Body of pancreas (tissue), 4 donors: ENCODE measurements around the gene CBS.

Experiments
- POLR2A ChIP-seq, 3 donors: fragments of 450-650 bp; IDR thresholded peaks; one replicate each; pipeline ENCODE4 v1.6.1; 2016; ENCODE audit warnings: antibody characterized with exemption in 3 of 3, mild to moderate bottlenecking in 2 of 3
- TF ChIP-seq, protein P1 (sequence below), 7 experiments: fragments of 450-650 bp in 4 of 7; fragments of 200-600 bp in 3 of 7; sonication (generic) in 3 of 7; IDR thresholded peaks; one replicate each; pipeline ENCODE4 v1.5.1; 2016 to 2019; ENCODE audit warnings: antibody characterized with exemption in 7 of 7

DNA sequence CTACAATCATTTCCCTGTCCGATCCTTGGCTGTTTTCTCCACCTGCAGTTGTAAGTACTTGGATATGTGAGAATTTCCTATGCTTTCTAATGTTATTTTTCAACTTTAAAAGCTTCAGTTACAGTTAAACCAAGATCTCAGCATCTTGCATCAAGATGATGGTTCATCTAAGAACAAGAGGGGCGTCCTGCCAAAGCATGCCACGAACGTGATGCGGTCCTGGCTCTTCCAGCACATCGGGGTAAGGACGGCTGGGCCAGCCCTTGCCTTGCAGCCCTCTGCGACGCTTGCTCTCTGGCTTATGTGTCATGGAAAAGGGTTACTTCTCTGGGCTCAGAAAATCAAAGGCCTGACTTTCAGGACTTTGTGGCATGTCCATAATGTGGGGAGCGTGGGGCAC, 54.4 kb downstream of the CBS start:
- TF ChIP-seq POLR2A (IDR thresholded peaks at IDR 0.05): no peak
- TF ChIP-seq, protein P1, sequence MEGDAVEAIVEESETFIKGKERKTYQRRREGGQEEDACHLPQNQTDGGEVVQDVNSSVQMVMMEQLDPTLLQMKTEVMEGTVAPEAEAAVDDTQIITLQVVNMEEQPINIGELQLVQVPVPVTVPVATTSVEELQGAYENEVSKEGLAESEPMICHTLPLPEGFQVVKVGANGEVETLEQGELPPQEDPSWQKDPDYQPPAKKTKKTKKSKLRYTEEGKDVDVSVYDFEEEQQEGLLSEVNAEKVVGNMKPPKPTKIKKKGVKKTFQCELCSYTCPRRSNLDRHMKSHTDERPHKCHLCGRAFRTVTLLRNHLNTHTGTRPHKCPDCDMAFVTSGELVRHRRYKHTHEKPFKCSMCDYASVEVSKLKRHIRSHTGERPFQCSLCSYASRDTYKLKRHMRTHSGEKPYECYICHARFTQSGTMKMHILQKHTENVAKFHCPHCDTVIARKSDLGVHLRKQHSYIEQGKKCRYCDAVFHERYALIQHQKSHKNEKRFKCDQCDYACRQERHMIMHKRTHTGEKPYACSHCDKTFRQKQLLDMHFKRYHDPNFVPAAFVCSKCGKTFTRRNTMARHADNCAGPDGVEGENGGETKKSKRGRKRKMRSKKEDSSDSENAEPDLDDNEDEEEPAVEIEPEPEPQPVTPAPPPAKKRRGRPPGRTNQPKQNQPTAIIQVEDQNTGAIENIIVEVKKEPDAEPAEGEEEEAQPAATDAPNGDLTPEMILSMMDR (IDR thresholded peaks at IDR 0.05): no peak
